Measurements from ENCODE around the gene MYBPC3. TPM values are rescaled to one million over a fixed set of nuclear protein-coding genes. Genes with fewer than 3 reads are reported as not detected.
A peak's percentile ranks its signal among the peaks of the same experiment; 100 is the strongest.
"Not testable (repeated sequence)": the region's sequence is repeated elsewhere in the genome, so short reads cannot be mapped to it uniquely, and the experiment has no call there.

Gene MYBPC3
- total RNA-seq, 1 experiment from 2014 or later = not detected

DNA sequence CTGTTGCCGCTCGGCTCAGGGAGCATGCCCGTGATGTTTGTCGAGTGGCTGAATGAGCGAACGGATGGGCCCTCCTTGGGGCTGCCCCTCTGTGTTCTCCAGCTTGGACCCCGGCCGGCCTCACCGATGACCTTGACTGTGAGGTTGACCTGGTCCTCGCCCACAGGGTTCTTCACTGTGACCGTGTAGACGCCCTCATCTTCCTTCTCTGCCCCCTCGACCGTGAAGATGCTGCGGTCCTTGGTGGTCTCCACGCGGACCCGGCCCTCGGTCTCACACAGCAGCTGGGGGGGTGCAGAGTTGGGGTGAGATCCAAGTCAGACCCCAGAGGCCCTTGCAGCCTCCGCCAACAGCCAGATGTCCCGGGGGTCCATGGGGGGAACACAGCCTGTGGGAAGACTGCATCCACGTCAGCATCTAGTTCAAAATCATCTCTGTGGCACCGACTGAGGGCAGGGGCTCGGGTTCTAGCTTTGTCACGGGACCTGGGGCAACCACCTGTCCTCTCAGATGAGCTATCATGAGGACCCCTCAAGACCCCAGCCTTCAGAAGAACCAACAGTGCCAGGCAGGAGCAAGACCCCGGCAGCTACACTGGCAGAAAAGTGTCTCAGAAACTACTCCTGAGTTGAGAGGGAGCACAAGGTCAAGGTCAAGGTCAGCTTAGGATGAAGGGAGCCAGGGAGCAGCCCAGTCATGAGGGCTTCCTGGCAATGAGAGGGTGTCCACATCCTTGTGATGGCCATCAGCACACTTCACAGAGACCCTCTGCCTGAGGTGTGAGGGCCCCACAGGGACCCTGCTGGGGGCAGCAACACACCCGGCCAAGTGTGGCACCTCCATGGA lies 13.9 kb downstream of the MYBPC3 start:
- DNase-seq (ENCODE audit: low spot score) = no peak

- peak; percentile 75 for DNase-seq (ENCODE audit: low spot score)
These were observed 15.1 kb downstream of the MYBPC3 start for GRCh38 chr11:47337229-47337924.

DNA sequence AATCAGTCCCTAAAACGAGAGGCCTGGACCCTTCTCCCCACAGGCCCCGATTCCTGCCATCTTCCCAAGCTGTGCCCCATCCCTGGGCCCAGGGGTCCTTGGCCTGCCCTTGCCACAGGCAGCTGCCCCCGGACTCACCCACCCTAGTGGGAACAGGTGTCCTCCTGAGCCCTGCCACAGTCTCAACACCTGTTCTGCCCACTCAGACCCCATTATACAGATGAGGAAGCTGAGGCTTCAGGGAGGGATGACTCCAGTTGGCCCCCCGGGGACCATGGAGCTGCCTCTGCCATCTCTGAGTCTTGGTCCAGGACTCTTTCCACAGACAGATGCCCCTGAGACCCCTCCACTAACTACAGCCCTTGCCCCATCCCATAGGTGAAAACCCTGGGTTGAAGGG lies 15.9 kb downstream of the MYBPC3 start:
- no peak for DNase-seq (ENCODE audit: low spot score)

GRCh38 chr11:47335733-47336132 lies 16.8 kb downstream of the MYBPC3 start:
- no peak for DNase-seq (ENCODE audit: low spot score)

GRCh38 chr11:47334699-47335411 lies 17.6 kb downstream of the MYBPC3 start:
- not testable (repeated sequence) for DNase-seq (ENCODE audit: low spot score)

GRCh38 chr11:47333886-47334443 lies 18.5 kb downstream of the MYBPC3 start:
- DNase-seq (ENCODE audit: low spot score) = no peak

DNA sequence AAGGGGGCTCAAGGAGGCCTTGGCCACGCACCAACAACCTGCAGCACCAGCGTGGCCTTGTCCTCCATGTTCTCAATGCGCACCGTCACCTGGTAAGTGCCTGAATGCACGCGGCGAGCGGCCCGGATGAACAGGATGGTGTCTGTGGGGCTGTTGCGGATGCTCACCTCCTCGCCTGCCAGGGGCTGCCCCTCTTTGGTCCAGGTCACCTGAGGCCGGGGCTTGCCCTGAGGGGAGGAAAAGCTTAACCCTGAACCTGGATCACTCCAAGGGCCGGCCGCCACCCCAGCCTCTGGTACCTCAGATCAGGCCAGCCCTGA lies 19.0 kb downstream of the MYBPC3 start:
- no peak for DNase-seq (ENCODE audit: low spot score)

DNA sequence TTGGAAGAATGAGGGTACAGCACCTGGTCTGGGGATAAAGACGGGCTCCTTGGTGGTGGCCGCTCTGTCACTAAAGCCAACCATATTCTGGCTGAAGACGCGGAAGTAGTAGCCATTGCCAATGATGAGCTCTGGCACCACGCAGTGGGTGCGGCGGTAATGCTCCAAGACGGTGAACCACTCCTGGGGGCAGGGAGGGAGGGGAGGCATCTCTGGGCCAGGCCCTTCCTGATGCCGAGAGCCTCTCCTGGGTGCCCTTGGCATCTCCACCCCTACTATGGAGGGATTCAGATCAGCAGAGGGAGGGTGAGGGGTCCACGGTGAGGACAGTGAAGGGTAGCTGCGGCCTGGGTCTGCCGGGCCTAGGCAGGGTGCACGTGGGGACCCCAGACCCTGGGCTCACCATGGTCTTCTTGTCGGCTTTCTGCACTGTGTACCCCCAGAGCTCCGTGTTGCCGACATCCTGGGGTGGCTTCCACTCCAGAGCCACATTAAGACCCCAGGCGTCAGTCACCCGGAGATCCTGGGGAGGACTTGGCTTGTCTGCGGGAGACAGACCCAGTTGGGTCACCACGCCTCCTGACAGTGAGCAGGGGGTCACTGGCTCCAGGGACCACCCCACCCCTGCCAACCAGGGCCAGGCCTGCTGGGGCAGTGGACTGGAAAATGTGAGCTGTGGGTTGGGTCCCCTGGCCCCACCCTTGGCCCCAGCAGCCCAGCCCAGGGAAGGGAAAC lies 19.5 kb downstream of the MYBPC3 start:
- DNase-seq (ENCODE audit: low spot score) = no peak

DNA sequence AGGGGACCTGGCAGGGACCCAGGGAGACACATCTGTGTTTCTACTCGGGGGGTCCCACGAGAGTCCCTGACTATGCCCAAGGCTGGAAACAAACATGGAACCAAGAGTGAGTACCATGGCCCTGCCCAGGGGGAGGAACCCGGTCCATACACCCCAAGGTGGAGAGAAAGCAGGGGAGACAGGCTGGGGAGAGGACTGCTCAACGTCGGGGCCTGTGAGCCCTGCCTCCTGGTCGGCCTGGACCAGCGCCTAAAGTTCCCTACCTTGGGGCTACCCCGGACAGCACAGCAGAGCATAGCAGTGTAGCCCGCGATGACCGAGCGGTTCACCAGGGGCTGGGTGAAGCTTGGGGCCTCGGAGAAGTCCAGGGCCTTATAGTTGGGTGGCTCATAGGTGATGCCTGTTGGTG lies 20.2 kb downstream of the MYBPC3 start:
- DNase-seq (ENCODE audit: low spot score) = no peak

- DNase-seq (ENCODE audit: low spot score) = peak; percentile 30
These were observed 20.8 kb downstream of the MYBPC3 start for GRCh38 chr11:47331454-47332302.

- no peak for DNase-seq (ENCODE audit: low spot score)
These were observed 22.2 kb downstream of the MYBPC3 start for GRCh38 chr11:47329987-47330931.

DNA sequence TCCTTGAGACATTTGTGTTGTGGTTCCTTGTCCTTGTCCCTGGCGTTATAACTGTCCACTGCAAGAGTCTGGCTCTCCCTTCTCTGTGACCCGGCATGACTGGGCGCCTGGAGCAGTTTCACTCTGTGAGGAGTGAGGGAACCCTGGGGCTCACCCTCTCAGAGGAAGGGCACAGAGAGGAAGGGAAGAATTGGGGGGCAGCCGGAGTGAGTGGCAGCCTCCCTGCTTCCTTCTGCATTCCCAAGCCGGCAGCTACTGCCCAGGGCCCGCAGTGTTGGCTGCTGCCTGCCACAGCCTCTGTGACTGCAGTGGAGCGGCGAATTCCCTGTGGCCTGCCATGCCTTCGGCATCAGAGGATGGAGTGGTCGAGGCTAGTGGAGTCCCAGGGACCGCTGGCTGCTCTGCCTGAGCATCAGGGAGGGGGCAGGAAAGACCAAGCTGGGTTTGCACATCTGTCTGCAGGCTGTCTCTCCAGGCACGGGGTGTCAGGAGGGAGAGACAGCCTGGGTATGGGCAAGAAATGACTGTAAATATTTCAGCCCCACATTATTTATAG lies 23.0 kb downstream of the MYBPC3 start:
- no peak for DNase-seq (ENCODE audit: low spot score)

DNA sequence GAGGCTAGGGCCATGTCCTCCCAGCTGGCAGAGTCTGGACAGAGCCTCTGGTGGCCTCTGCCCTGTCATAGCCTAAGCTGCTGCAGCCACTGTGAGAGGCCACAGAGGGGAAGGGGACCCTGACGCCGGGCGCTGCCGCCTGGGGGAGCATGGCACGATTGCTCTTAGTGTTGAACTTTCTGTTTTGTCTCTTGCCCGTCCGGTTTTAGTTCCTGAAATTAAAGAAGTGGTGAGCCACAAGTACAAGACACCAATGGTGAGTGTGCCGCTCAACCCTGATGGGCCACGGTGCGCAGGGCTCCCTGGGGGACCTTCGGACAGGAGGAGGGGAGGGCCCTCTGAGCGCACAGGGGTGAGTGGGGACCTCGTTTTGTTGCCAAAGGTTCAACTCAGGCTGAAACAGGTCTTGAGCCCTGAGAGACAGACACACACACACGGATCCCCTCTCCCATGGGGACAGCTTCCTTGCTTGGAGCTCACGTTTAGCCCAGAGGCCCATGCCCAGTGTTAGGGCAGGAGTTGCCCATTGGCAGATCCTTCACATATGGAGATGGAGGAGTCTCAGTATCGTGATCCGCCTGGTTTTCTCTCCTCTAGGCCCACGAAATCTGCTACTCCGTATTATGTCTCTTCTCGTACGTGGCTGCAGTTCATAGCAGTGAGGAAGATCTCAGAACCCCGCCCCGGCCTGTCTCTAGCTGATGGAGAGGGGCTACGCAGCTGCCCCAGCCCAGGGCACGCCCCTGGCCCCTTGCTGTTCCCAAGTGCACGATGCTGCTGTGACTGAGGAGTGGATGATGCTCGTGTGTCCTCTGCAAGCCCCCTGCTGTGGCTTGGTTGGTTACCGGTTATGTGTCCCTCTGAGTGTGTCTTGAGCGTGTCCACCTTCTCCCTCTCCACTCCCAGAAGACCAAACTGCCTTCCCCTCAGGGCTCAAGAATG lies 23.8 kb downstream of the MYBPC3 start:
- no peak for DNase-seq (ENCODE audit: low spot score)

DNA sequence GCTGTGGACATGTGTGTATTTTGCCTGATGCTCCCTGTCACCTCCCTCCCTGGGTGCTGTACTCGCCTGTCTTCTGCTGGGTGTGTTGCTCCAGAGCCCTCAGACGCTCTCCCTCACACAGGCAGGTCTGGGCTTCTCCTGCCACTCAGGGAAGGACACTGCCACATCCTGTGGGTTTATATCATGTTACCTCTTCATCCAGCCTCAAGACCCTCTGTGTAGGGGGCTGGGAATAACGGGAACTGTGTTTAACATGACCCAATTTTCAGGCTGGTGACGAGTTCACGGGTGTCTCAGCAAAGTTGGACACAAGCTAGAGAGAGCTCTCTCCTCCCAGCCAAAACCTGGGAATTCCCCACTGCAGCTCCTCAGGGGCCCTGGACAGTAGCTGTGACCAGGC lies 24.6 kb downstream of the MYBPC3 start:
- no peak for DNase-seq (ENCODE audit: low spot score)

GRCh38 chr11:47327025-47327424 lies 25.5 kb downstream of the MYBPC3 start:
- no peak for DNase-seq (ENCODE audit: low spot score)

GRCh38 chr11:47326198-47326597 lies 26.3 kb downstream of the MYBPC3 start:
- no peak for DNase-seq (ENCODE audit: low spot score)

- DNase-seq (ENCODE audit: low spot score) = peak; percentile 83
These were observed 27.0 kb downstream of the MYBPC3 start for GRCh38 chr11:47325271-47326041.
